ENCODE measurements around the gene GRID1.

GRID1 gene

GRCh38 chr10:86169506-86170254 is 196.9 kb downstream of the GRID1 start:
- no peak for DNase-seq (ENCODE audit: low read depth)
- no peak overlapping the region for H3K4me3 ChIP-seq (replicated peaks; ENCODE audit: low read depth, low read length)
- TF ChIP-seq CTCF (IDR thresholded peaks at IDR 0.05; ENCODE audit: low read length, missing control alignments) = no peak

- H3K4me3 ChIP-seq (replicated peaks; ENCODE audit: low read depth, low read length) = no peak overlapping the region
- no peak for DNase-seq (ENCODE audit: low read depth)
- TF ChIP-seq CTCF (IDR thresholded peaks at IDR 0.05; ENCODE audit: low read length, missing control alignments) = no peak
Measured at GRCh38 chr10:86169066-86169465, 197.5 kb downstream of the GRID1 start.

GRCh38 chr10:86168256-86168655 is 198.3 kb downstream of the GRID1 start:
- no peak for TF ChIP-seq CTCF (IDR thresholded peaks at IDR 0.05; ENCODE audit: low read length, missing control alignments)
- H3K4me3 ChIP-seq (replicated peaks; ENCODE audit: low read depth, low read length) = no peak overlapping the region
- no peak for DNase-seq (ENCODE audit: low read depth)

GRCh38 chr10:86167762-86168128 is 198.8 kb downstream of the GRID1 start:
- no peak overlapping the region for H3K4me3 ChIP-seq (replicated peaks; ENCODE audit: low read depth, low read length)
- TF ChIP-seq CTCF (IDR thresholded peaks at IDR 0.05; ENCODE audit: low read length, missing control alignments) = no peak
- no peak for DNase-seq (ENCODE audit: low read depth)

- no peak overlapping the region for H3K4me3 ChIP-seq (replicated peaks; ENCODE audit: low read depth, low read length)
- no peak for TF ChIP-seq CTCF (IDR thresholded peaks at IDR 0.05; ENCODE audit: low read length, missing control alignments)
- no peak for DNase-seq (ENCODE audit: low read depth)
Measured at GRCh38 chr10:86167121-86167761, 199.4 kb downstream of the GRID1 start.

GRCh38 chr10:86165666-86166065 is 200.9 kb downstream of the GRID1 start:
- H3K4me3 ChIP-seq (replicated peaks; ENCODE audit: low read depth, low read length) = no peak overlapping the region
- no peak for TF ChIP-seq CTCF (IDR thresholded peaks at IDR 0.05; ENCODE audit: low read length, missing control alignments)
- DNase-seq (ENCODE audit: low read depth) = no peak

Measured in fibroblast of pulmonary artery (primary cell).